ENCODE data around the gene SLC25A17. TPM values are rescaled to one million over a fixed set of nuclear protein-coding genes. Genes with fewer than 3 reads are reported as not detected.

The SLC25A17 gene
- total and polyA plus RNA-seq, 7 donors = 2.7 to 16.3 (median 4.6) TPM

DNA sequence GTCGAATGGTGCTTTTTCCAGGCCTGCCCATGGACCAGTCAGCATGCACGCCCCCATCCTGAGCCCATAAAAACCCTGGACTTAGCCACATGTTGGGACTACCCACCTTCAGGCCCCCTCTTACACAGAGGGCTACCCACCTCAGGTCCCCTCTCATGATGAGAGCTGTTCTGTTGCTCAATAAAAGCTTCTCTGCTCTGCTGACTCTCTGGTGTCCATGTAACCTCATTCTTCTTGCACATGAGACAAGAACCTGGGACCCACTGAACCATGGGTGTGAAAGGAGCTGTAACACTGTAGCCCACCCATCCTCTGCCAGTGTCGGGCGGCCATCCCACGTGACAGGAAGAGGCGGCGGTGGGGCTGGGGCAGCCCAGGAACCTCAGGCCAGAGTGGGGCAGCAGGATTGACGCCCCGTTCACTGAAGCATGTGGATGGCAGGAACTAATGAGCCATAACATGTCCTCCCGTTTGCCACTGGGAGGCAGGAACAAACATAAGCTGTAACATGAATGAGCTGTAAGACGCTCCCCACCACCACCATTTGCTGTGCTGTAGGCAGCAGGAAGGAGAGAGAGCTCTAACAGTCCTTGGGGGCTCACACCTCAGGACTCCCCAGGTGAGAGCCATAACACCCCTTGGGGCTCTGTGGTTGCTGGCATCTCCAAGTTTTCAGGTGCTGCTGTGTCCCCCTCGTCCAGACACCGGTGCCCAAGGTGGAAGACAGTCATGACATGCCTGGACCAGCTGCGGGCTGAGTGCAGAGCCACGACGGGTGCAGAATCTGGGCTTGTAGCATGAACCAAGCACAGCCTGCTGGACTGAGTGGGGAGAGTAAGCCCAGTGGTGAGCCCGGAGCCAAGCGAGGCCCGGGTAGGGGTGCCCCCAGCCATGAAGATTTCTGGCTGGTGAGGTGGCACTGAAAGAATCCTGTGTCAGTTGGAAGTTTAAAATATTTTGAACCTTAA, 70.5 kb downstream of the SLC25A17 start:
- no peaks in the 10 kb centered on the region for H3K27me3 ChIP-seq (ENCODE audit: insufficient read depth in 3 of 3, low read length in 2 of 3)
- no peaks in the 10 kb centered on the region for H3K9me3 ChIP-seq
- intact Hi-C loops (cut with DNase I) = no loop called here
- H3K36me3 ChIP-seq (ENCODE audit: insufficient read depth in 1 of 2, low read depth in 1 of 2) = no peaks in the 10 kb centered on the region
- WGBS, 3 donors = 84 to 87% (median 85%) methylated on average over 19 of the region's 19 CpGs
- H3K27ac ChIP-seq = no peak overlapping the region
- H3K4me1 ChIP-seq = no peaks in the 10 kb centered on the region
- no peak overlapping the region for H3K4me3 ChIP-seq
- DNase-seq = no peak
- no peak for ATAC-seq
- TF ChIP-seq, protein P1, sequence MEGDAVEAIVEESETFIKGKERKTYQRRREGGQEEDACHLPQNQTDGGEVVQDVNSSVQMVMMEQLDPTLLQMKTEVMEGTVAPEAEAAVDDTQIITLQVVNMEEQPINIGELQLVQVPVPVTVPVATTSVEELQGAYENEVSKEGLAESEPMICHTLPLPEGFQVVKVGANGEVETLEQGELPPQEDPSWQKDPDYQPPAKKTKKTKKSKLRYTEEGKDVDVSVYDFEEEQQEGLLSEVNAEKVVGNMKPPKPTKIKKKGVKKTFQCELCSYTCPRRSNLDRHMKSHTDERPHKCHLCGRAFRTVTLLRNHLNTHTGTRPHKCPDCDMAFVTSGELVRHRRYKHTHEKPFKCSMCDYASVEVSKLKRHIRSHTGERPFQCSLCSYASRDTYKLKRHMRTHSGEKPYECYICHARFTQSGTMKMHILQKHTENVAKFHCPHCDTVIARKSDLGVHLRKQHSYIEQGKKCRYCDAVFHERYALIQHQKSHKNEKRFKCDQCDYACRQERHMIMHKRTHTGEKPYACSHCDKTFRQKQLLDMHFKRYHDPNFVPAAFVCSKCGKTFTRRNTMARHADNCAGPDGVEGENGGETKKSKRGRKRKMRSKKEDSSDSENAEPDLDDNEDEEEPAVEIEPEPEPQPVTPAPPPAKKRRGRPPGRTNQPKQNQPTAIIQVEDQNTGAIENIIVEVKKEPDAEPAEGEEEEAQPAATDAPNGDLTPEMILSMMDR (IDR thresholded peaks at IDR 0.05) = no peak

DNA sequence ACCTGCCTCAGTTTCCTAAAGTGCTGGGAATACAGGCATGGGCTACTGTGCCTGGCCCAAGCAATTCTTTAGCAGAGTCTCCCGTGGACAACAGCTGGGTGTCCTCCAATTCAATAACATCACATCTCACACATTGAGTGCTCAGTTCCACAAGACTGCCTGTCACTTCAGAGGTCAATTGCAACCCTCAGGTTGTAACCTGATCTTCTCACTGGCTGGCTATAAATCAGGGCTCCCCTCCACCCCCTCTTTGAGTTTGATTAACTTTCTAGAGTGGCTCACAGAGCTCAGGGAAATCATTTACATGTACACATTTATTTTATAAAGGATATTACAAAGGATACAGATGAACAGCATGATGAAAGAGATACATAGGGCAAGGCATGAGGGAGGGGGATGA, 71.8 kb downstream of the SLC25A17 start:
- no peak for ATAC-seq
- WGBS, 3 donors = 17 to 47% (median 45%) methylated on average over 1 of the region's 1 CpG
- Histone ChIP-seq H3K4me3 (no peak overlapping the region), H3K4me1 (no peaks in the 10 kb centered on the region), H3K27me3 (ENCODE audit: insufficient read depth in 3 of 3, low read length in 2 of 3) (no peaks in the 10 kb centered on the region), H3K36me3 (ENCODE audit: insufficient read depth in 1 of 2, low read depth in 1 of 2) (no peaks in the 10 kb centered on the region), H3K27ac (no peak overlapping the region), H3K9me3 (no peaks in the 10 kb centered on the region)
- intact Hi-C loops (cut with DNase I) = no loop called here
- no peak for DNase-seq
- TF ChIP-seq, protein P1 (IDR thresholded peaks at IDR 0.05) = no peak

DNA sequence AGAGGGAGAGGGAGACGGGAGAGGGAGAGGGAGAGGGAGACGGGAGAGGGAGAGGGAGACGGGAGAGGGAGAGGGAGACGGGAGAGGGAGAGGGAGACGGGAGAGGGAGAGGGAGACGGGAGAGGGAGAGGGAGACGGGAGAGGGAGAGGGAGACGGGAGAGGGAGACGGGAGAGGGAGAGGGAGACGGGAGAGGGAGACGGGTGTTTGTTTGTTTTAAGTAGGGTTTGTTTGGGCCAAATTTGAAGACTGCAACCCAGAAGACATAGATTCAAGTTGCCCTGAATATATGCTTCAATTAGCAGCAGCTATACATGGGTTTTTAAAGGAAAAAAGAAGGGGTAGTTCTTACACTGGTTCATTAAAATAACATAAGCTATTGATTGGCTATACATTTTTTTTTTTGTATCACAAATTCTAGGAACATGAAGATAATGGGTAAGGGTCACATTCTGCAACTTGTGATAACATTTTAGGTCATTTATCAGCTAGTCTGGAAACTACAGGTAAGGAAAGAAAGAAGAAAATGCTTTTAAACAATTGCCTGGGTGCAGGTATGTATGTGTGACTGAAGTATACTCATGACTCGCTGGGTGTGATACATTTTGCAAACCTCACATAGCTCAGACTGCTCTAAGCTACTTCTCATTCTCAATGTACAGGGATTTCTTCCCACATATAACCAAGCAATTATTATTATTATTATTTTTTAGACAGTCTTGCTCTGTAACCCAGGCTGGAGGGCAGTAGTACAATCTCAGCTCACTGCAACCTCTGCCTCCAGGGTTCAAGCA, 72.5 kb downstream of the SLC25A17 start:
- DNase-seq (no peak), ATAC-seq (no peak)
- H3K27me3 ChIP-seq (ENCODE audit: insufficient read depth in 3 of 3, low read length in 2 of 3) = no peaks in the 10 kb centered on the region
- TF ChIP-seq, protein P1 (IDR thresholded peaks at IDR 0.05) = no peak
- H3K4me1 ChIP-seq = no peaks in the 10 kb centered on the region
- H3K36me3 ChIP-seq (ENCODE audit: insufficient read depth in 1 of 2, low read depth in 1 of 2) = no peaks in the 10 kb centered on the region
- no peak overlapping the region for H3K27ac ChIP-seq
- H3K4me3 ChIP-seq = no peak overlapping the region
- intact Hi-C loops (cut with DNase I) = no loop called here
- 63 to 79% (median 69%) methylated on average over 2 to 6 of the region's 12 CpGs for WGBS, 3 donors
- H3K9me3 ChIP-seq = no peaks in the 10 kb centered on the region

DNA sequence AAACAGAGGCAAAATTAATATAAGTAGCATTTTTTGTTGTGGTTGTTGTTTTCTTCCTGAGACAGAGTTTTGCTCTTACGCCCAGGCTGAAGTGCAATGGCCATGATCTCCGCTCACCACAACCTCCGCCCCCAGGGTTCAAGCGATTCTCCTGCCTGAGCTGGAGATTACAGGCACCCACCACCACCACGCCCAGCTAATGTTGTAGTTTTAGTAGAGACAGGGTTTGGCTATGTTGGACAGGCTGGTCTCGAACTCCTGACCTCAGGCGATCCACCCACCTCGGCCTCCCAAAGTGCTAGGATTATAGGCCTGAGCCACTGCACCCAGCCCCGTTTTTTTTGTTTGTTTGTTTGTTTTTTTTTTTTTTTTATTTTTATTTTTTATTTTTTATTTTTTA, 75.4 kb downstream of the SLC25A17 start:
- whole genome bisulfite sequencing, 3 donors = 90 to 93% (median 92%) methylated on average over 9 of the region's 9 CpGs
- ATAC-seq (no peak), DNase-seq (no peak)
- no peaks in the 10 kb centered on the region for H3K9me3 ChIP-seq
- no peak overlapping the region for H3K4me3 ChIP-seq
- H3K27me3 ChIP-seq (ENCODE audit: insufficient read depth in 3 of 3, low read length in 2 of 3) = no peaks in the 10 kb centered on the region
- no peaks in the 10 kb centered on the region for H3K4me1 ChIP-seq
- TF ChIP-seq, protein P1 (IDR thresholded peaks at IDR 0.05) = no peak
- H3K27ac ChIP-seq = no peak overlapping the region
- no peaks in the 10 kb centered on the region for H3K36me3 ChIP-seq (ENCODE audit: insufficient read depth in 1 of 2, low read depth in 1 of 2)
- intact Hi-C loops (cut with DNase I) = no loop called here

Measured in psoas muscle (tissue), 8 donors.